Fibroblast of the aortic adventitia (primary cell): ENCODE data around the gene SCART1. TPM values are rescaled to one million over a fixed set of nuclear protein-coding genes. Genes with fewer than 3 reads are reported as not detected.
"Not testable (repeated sequence)": the region's sequence is repeated elsewhere in the genome, so short reads cannot be mapped to it uniquely, and the experiment has no call there.

Experiments used
- DNase-seq: peaks from one replicate; pipeline ENCODE4 v3.0.0-alpha.2; 2010; ENCODE audit warnings: low read depth
- H3K4me3 ChIP-seq: 2 replicates; pipeline ENCODE4 v1.5.1; 2011; ENCODE audit warnings: low read depth, mild to moderate bottlenecking, control low read depth, low read length, moderate library complexity
- CTCF ChIP-seq: IDR thresholded peaks from 2 replicates; pipeline ENCODE4 v1.5.1; 2011; ENCODE audit warnings: mild to moderate bottlenecking, low read length, control low read depth, inconsistent platforms; ENCODE audit not compliant: insufficient read depth
- total RNA-seq: library from RNA; depleted of rRNA; stranded (reverse); fragments of >200 nt; gene quantifications from 2 replicates; pipeline ENCODE4 v1.2.3, GENCODE V29; 2012; ENCODE audit warnings: low replicate concordance

SCART1 gene
- total RNA-seq: 1.6 and 13.5 TPM in 2 replicates

- no peak for TF ChIP-seq CTCF
- no peak for DNase-seq
- no peak within 1 kb of the TSS for H3K4me3 ChIP-seq
These were observed at the start of gene SCART1 for GRCh38 chr10:133453516-133454203. Gene SCART1, plus strand, starts transcription at chr10:133453945. Its CDS starts 53 bp downstream, at chr10:133453998.

GRCh38 chr10:133405272-133405671 is 48.5 kb upstream of the SCART1 start:
- no peak for TF ChIP-seq CTCF
- no peak for DNase-seq
- no peak overlapping the region for H3K4me3 ChIP-seq

- TF ChIP-seq CTCF: no peak
- no peak overlapping the region for H3K4me3 ChIP-seq
- peak; percentile 7 for DNase-seq
These were observed 47.8 kb upstream of the SCART1 start for GRCh38 chr10:133405844-133406527.

- DNase-seq: no peak
- H3K4me3 ChIP-seq: no peak overlapping the region
- TF ChIP-seq CTCF: no peak
These were observed 42.0 kb upstream of the SCART1 start for GRCh38 chr10:133411523-133412380.

GRCh38 chr10:133412381-133412711 is 41.4 kb upstream of the SCART1 start:
- H3K4me3 ChIP-seq: no peak overlapping the region
- TF ChIP-seq CTCF: no peak
- DNase-seq: no peak

- DNase-seq, H3K4me3 ChIP-seq: not testable (repeated sequence)
These were observed 39.3 kb upstream of the SCART1 start for GRCh38 chr10:133414401-133414800.

- no peak for TF ChIP-seq CTCF
- no peak overlapping the region for H3K4me3 ChIP-seq
These were observed 38.0 kb upstream of the SCART1 start for GRCh38 chr10:133415752-133416151.

More at GRCh38 chr10:133415752-133416151, 38.0 kb upstream of the SCART1 start:
- DNase-seq: no peak
